ENCODE results near the gene INPP5D. TPM values are rescaled to one million over a fixed set of nuclear protein-coding genes. Genes with fewer than 3 reads are reported as not detected.

Gene INPP5D
- total and polyA plus RNA-seq, 7 donors = 1.2 to 4.2 (median 2.8) TPM

- intact Hi-C loops (cut with DNase I) = no loop called here
These were observed 165.3 kb downstream of the INPP5D start for GRCh38 chr2:233225230-233226068.

GRCh38 chr2:233226511-233227031 lies 166.4 kb downstream of the INPP5D start:
- Histone ChIP-seq H3K4me1 (no peaks in the 10 kb centered on the region), H3K27me3 (ENCODE audit: insufficient read depth in 3 of 3, low read length in 2 of 3) (no peaks in the 10 kb centered on the region), H3K27ac (no peak overlapping the region), H3K9me3 (no peaks in the 10 kb centered on the region), H3K4me3 (no peak overlapping the region), H3K36me3 (ENCODE audit: insufficient read depth in 1 of 2, low read depth in 1 of 2) (no peaks in the 10 kb centered on the region)
- ATAC-seq (no peak), DNase-seq (no peak)
- WGBS, 3 donors = 69 to 79% (median 71%) methylated on average over 2 of the region's 2 CpGs
- intact Hi-C loops (cut with DNase I) = no loop called here
- no peak for TF ChIP-seq CTCF (IDR thresholded peaks at IDR 0.05)

More at GRCh38 chr2:233225230-233226068, 165.3 kb downstream of the INPP5D start:
- Histone ChIP-seq H3K27ac (no peak overlapping the region), H3K4me1 (no peaks in the 10 kb centered on the region), H3K36me3 (ENCODE audit: insufficient read depth in 1 of 2, low read depth in 1 of 2) (no peaks in the 10 kb centered on the region), H3K4me3 (no peak overlapping the region), H3K9me3 (no peaks in the 10 kb centered on the region), H3K27me3 (ENCODE audit: insufficient read depth in 3 of 3, low read length in 2 of 3) (no peaks in the 10 kb centered on the region)
- no peak for TF ChIP-seq CTCF (IDR thresholded peaks at IDR 0.05)
- ATAC-seq = no peak
- no peak for DNase-seq
- WGBS, 3 donors = 84 to 87% (median 86%) methylated on average over 5 of the region's 5 CpGs

DNA sequence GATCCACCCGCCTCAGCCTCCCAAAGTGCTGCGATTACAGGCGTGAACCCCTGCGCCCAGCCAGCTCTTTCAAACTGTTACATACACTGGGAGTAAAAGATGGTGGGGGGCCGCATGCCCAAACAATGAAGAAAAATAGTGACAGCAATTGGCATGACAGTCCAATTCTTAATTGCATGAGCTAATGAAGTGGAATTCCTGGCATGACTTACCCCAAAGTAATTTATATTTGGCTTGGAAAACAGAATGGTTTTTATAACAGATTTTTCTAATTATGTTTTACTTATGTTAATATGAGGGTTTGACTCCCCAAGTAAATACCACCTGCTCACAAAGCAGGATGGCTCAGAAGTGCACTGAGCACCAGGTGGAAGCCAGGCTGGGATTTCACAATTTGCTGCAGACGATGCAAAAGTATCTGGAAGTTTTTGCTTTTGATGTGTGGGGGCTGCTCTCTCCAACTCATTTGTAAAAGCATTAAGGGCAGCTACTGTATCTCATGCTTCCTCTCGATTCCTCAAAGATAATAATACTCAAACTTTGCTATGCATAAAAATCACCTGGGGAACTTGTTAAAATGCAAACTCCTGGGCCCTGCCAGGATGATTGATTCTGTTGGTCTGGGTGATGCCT lies 167.3 kb downstream of the INPP5D start:
- H3K4me1 ChIP-seq = no peaks in the 10 kb centered on the region
- no peak overlapping the region for H3K4me3 ChIP-seq
- DNase-seq (no peak), ATAC-seq (no peak)
- H3K27me3 ChIP-seq (ENCODE audit: insufficient read depth in 3 of 3, low read length in 2 of 3) = no peaks in the 10 kb centered on the region
- no peak overlapping the region for H3K27ac ChIP-seq
- no peaks in the 10 kb centered on the region for H3K9me3 ChIP-seq
- H3K36me3 ChIP-seq (ENCODE audit: insufficient read depth in 1 of 2, low read depth in 1 of 2) = no peaks in the 10 kb centered on the region
- intact Hi-C loops (cut with DNase I) = no loop called here
- no peak for TF ChIP-seq CTCF (IDR thresholded peaks at IDR 0.05)
- WGBS, 3 donors = 68 to 74% (median 72%) methylated on average over 7 of the region's 7 CpGs

DNA sequence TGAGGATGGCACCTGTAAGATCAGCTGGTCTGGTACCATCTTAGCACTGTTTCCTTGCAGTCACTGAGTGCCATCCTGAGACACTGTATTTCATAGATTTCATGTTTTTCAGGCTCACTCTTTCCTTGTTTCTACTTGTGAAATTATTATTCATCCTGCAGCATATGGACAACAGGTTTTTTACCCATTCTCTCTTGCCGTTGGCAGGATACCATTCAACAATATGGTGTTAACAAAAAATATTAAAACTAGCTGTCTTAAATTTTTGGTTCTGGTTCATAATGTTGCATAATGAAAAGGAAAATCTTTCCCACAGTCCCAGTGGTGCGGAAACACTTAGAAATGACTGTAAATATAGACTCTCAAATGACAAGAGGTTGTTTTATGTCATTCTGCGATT lies 168.2 kb downstream of the INPP5D start:
- intact Hi-C loops (cut with DNase I) = no loop called here
- Histone ChIP-seq H3K4me3 (no peak overlapping the region), H3K27ac (no peak overlapping the region), H3K36me3 (ENCODE audit: insufficient read depth in 1 of 2, low read depth in 1 of 2) (no peaks in the 10 kb centered on the region), H3K4me1 (no peaks in the 10 kb centered on the region), H3K9me3 (no peaks in the 10 kb centered on the region), H3K27me3 (ENCODE audit: insufficient read depth in 3 of 3, low read length in 2 of 3) (no peaks in the 10 kb centered on the region)
- TF ChIP-seq CTCF (IDR thresholded peaks at IDR 0.05) = no peak
- WGBS, 3 donors = 61 to 75% (median 65%) methylated on average over 3 of the region's 3 CpGs
- no peak for DNase-seq
- ATAC-seq = no peak
